NCI-H187 (cell line): Measurements from ENCODE around the gene NAALADL1.
A peak's percentile ranks its signal among the peaks of the same experiment; 100 is the strongest.
"Not testable (repeated sequence)": the region's sequence is repeated elsewhere in the genome, so short reads cannot be mapped to it uniquely, and the experiment has no call there.

Experiments
- DNase-seq, 2 experiments: peaks; one replicate each; lab custom pipeline; 2025; lab: John Stamatoyannopoulos, UW

Gene NAALADL1

DNA sequence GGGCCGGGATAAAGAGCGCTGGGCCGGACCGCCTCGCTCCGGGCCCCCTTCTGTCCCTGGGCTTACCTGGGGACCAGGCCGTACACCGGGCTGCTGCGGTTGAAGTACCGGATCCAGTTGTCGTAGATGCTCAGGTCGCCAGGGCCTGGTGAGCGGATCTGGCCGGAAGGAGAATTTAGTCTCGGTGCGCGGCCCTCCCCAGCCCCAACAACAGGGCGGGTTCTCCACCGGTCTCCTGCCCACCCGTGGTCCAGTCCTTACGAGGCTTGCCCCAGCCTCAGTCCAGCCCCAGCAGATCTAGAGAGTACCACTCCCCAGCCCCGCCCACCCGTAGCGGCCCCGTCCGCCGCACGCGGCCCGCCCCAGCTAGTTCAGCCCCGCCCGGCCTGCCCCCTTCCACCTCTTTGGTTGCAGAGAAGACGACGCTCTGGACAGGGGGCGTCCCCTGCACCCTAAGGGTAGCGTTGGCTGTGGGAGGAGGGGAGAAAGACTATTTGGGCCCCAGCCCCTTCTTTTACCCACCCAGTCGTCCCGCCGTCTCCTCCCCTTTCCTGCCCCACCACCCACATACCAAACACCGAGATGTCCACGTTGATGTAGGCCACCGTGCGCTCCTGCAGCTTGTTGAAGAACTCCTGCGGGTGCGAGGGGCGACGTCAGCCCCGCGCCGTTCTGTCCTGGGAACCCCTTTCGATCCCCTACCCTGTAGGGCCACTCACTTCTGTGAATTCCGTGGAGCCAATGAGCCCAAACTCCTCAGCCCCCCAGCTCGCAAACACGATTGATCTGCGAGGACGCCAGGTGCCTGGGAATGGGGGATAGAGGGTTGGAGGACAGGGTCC is 10.6 kb downstream of the NAALADL1 start:
- DNase-seq: no peak

GRCh38 chr11:65045728-65046127 is 12.6 kb downstream of the NAALADL1 start:
- no peak for DNase-seq

DNA sequence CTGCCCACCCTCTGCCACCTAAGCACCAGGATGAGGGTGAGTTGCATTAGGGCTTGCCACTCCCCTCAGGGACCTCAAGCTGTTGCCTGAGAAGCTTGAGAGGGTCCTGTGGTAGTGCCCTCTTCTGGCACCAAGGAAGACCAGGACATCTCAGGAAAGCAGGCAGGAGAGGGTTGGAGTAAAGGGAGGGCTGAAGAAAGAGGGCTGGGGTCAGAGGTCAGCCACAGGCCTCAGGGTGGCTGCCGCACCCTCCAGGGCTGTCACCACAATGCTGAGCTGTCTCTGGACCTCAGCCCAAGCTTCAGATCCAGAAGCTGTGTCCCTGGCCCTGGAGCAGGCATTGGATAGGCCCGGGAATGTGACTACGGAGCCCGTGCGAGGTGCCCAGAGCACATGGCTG is 13.3 kb downstream of the NAALADL1 start:
- DNase-seq: no peak

DNA sequence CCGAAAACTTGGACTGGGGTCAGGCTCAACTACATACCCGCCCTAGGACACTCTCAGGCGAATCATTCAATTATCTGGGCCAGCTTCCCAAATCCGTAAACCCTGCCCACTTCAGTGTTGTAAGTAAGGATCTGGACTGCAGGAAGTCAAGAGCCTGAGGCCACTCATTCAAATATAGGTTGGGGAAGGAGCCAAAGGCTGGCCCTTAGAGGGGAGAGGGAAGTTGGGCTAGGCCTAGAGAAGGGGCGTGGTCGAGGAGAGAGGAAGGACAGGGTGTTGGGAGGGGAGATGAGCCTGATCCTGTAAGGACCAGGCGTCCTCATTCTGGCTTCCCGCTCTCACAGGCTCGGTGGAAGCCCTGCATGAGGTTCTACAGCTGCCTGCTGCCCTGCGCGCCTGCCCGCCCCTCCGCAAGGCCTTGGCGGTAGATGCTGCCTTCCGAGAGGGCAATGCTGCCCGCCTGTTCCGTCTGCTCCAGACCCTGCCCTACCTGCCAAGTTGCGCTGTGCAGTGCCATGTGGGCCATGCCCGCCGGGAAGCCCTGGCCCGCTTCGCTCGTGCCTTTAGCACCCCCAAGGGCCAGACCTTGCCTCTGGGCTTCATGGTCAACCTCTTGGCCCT is 14.4 kb downstream of the NAALADL1 start:
- no peak for DNase-seq

GRCh38 chr11:65042891-65043290 is 15.5 kb downstream of the NAALADL1 start:
- DNase-seq: no peak

GRCh38 chr11:65040847-65041622 is 17.3 kb downstream of the NAALADL1 start, which contains the start of gene SAC3D1:
Gene SAC3D1, plus strand, starts transcription at chr11:65041210. Its CDS starts 83 bp downstream, at chr11:65041293.
- peak; percentile 87 for DNase-seq

DNA sequence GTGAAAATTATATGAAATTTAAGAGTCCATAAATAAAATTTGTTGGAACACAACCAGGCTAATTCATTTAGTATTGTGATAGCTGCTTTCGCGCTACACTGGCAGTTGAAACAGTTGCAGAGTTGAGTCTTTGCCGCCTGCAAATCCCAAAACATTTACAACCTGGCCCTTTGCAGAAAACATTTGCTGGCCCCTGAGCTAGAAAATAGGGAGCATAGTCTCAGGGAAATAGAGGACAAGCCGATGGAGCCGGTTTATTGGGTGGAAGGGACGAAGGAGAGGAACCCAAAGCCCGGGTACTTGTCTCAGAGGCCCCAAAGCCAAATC is 17.9 kb downstream of the NAALADL1 start:
- DNase-seq: no peak

DNA sequence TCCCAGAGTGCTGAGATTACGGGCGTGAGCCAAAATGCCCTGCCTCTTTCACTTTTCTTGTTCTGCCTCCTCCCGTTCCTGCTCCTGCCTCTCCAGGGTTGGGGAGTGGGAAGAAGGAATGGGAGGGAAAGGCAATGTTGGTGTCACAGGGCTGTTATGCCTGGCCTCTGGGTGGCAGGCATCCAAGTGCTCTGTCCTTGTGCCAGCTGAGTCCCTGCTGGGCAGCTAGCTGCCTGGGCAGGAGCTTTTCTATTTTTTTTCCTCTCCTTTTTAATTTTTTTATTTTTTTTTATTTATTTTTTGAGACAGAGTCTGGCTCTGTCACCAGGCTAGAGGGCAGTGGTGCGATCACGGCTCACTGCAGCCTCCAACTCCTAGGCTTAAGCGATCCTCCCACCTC is 21.4 kb downstream of the NAALADL1 start:
- no peak for DNase-seq

- DNase-seq: no peak
Observed at GRCh38 chr11:65035579-65035978, 22.8 kb downstream of the NAALADL1 start.

GRCh38 chr11:65034423-65034822 is 23.9 kb downstream of the NAALADL1 start:
- DNase-seq: no peak

GRCh38 chr11:65032216-65032615 is 26.1 kb downstream of the NAALADL1 start:
- no peak for DNase-seq

DNA sequence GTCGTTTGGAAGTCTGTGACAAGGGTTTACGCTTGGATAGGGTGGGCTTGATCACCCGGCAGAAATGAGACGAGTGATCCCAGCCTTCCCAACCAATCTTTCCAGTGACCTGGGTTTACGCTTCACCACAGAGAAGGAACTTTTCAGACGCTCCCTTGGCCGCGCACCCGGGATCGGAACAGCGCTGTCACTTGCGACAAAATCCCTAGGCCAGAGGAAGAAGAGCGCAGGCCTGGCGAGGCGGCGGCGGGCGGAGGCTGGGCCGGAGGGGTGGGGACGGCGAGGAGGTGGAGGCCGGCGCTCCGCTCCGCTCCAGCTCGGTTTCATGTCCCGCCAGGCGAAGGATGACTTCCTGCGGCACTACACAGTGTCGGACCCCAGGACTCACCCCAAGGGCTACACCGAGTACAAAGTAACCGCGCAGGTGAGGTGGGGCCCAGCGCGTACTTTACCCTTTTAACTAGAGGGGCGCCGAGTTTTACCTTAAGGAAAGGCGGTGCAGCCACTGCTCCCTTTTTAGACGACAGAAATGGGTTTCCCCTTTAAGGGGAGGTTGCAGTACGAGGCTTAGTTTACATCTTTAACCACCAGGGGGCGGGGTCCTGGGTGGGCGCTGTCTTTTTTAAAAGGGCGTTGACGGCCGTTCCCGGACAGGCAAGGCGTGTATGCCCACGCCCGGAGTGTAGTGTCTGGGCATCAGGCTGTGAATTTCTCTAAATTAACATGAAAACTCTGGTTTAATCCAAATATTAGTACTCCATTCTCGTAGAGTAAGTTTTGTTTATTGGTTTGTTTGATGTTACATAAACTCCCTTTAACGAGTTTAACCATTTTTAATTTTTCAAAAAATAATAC is 30.9 kb downstream of the NAALADL1 start, which contains the start of gene SNX15:
Gene SNX15 (plus strand): TSS at position 227 of the 855 bp plus-strand sequence. CDS start 99 bp downstream, at position 326.
- DNase-seq: peak; percentile 93 to 96

GRCh38 chr11:65026810-65027209 is 31.5 kb downstream of the NAALADL1 start:
- no peak for DNase-seq

DNA sequence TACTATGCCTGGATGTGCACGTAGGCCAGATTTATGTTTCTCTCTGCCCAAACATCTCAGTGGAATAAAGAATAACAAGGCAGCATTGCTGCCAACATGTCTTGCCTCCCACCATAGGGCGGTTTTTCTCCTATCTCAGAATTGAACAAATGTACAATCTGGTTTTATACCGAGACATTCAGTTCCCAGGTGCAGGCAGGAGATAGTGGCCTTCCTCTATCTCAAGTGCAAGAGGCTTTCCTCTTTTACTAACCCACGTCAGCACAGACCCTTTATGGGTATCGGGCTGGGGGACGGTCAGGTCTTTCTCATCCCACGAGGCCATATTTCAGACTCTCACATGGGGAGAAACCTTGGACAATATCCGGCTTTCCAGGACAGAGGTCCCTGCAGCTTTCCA is 34.9 kb downstream of the NAALADL1 start:
- not testable (repeated sequence) for DNase-seq

DNA sequence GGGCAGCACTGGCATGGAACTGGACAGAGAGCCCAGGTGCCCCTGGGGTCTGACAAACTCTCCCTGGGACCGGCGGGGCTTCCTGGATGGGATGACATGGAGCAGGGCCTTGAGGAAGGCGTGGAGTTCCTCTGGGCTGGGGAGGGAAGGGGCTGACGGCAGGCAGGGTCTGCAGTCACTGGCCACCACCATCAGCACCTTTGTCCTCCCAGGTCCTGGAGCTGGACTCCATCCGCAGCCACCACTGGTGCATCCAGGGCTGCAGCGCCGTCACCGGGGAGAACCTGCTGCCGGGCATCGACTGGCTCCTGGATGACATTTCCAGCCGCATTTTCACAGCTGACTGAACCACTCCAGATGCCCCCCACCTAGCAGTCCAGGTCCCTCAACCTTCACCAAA is 36.8 kb downstream of the NAALADL1 start:
- no peak for DNase-seq

DNA sequence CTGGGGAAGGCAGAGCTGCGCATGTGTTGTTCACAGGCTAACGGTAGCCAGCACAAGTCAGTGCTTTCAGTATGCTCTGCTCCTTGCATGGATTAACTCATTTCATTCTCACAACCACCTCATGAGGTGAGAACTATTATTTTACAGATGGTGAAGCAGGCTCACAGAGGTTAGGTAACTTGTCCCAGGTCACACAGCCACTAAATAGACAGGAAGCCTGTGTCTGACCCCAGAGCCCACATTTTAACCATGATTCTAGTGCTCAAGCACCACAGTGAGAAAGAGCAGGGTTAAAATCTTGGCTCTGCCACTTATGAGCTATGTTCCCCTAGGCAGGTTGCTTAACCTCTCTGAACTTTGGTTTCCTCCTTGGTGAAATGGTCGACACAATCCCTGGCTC is 37.4 kb downstream of the NAALADL1 start:
- no peak for DNase-seq

DNA sequence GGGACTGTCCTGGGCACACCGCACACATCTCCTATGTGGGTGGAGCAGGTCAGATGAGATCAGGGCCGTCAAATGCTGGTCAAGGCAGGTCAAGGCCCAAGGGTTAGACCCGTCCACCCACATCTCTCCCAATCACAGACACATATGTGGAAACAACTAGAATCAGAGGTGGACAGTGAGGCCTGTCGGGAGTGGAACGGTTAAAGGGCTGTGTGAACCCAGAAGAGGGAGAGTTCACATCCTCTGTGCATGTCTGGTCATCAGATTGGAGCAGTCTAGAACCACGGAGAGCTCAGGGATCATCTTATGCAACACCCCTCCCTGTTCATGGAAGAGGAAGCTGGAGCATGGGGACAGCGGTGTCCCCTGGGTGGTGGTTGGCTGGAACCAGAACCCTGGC is 38.5 kb downstream of the NAALADL1 start:
- DNase-seq: no peak

DNA sequence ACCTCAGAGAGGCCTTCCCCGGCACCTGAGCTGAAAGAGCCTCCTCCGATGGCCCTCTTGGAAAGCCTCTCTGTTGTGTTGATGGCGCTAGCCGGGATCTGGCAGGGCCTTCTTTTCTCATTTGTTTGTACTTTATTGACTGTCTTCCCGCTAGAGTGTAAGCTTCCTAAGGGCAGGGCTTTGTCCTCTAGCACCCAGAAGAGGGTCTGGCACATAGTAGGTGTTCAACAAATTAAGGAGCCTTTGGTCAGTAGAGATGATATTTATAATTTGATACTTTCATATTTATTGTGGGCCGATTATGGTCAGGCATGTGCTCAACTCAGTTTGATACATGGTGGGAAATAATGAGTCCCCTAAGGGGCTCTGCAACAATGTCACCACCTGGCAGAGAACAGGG is 40.4 kb downstream of the NAALADL1 start:
- DNase-seq: no peak

- no peak for DNase-seq
Observed at GRCh38 chr11:65016705-65017104, 41.6 kb downstream of the NAALADL1 start.

DNA sequence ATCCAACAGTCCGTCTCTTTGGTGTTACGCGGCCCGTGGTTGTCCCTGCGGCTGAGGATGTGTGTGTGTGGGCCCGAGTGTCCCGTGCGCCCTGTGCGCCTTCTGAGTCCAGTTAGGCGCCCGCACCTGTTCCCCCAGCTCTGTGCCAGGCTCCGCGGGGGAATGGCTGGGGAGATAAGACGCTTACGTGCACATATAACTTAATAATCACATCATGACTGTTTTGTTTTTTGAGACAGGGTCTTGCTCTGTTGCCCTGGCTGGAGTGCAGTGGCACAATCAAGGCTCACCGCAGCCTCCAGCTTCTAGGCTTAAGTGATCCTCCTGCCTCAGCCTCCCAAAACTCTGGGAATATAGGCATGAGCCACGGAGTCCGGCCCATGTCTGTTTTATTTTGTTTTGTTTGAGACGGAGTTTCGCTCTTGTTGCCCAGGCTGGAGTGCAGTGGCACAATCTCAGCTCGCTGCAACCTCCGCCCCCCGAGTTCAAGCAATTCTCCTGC is 43.6 kb downstream of the NAALADL1 start:
- no peak for DNase-seq

- DNase-seq: peak; percentile 72 to 79
Observed at GRCh38 chr11:65013888-65014725, 44.2 kb downstream of the NAALADL1 start, which contains the start of gene ARL2. Gene ARL2, plus strand, starts transcription at chr11:65014160. Its CDS starts 48 bp downstream, at chr11:65014208.
